GM06990 (cell line): ENCODE data around the gene DCAF6.

Experiments used
- DNase-seq: peaks from one replicate; pipeline ENCODE4 v3.0.0-alpha.2; 2011; ENCODE audit not compliant: insufficient read length; ENCODE audit errors: extremely low read depth
- H3K27me3 ChIP-seq: replicated peaks from 2 replicates; pipeline ENCODE4 v1.6.0; 2011; ENCODE audit warnings: low read length; ENCODE audit not compliant: control insufficient read depth, insufficient read depth
- H3K36me3 ChIP-seq: 2 replicates; pipeline ENCODE4 v1.5.1; 2011; ENCODE audit warnings: low read length; ENCODE audit not compliant: control insufficient read depth, insufficient read depth
- H3K4me3 ChIP-seq: replicated peaks from 2 replicates; pipeline ENCODE4 v1.5.1; 2011; ENCODE audit warnings: low read depth, mild to moderate bottlenecking, control low read depth, low read length
- CTCF ChIP-seq: IDR thresholded peaks from 2 replicates; pipeline ENCODE4 v1.5.1; 2011; ENCODE audit warnings: low read length, control low read depth, mild to moderate bottlenecking, inconsistent platforms; ENCODE audit not compliant: insufficient read depth, poor library complexity, severe bottlenecking

DCAF6 gene

GRCh38 chr1:168065506-168065905 is 129.0 kb downstream of the DCAF6 start:
- H3K36me3 ChIP-seq = peaks cover 2% of the 10 kb centered on the region; the same call in 1 of the 2 replicates

GRCh38 chr1:168069384-168069783 is 132.9 kb downstream of the DCAF6 start:
- TF ChIP-seq CTCF = no peak
- H3K4me3 ChIP-seq = no peak overlapping the region
- H3K36me3 ChIP-seq = peaks cover 3% of the 10 kb centered on the region; the same call in 1 of the 2 replicates
- no peaks in the 10 kb centered on the region for H3K27me3 ChIP-seq
- DNase-seq = no peak

More at GRCh38 chr1:168065506-168065905, 129.0 kb downstream of the DCAF6 start:
- Histone ChIP-seq H3K4me3 (no peak overlapping the region), H3K27me3 (no peaks in the 10 kb centered on the region)
- no peak for TF ChIP-seq CTCF
- DNase-seq = no peak

GRCh38 chr1:168079761-168080160 is 143.3 kb downstream of the DCAF6 start:
- Histone ChIP-seq H3K36me3 (peaks cover 1% of the 10 kb centered on the region), H3K4me3 (no peak overlapping the region), H3K27me3 (no peaks in the 10 kb centered on the region)
- DNase-seq = no peak
- no peak for TF ChIP-seq CTCF

- Histone ChIP-seq H3K27me3 (no peaks in the 10 kb centered on the region), H3K36me3 (peaks cover 1% of the 10 kb centered on the region), H3K4me3 (no peak overlapping the region)
- DNase-seq = no peak
- TF ChIP-seq CTCF = no peak
These were observed 145.0 kb downstream of the DCAF6 start for GRCh38 chr1:168081373-168082007.

GRCh38 chr1:168082008-168082876 is 145.8 kb downstream of the DCAF6 start:
- TF ChIP-seq CTCF = peak; percentile 96
- H3K4me3 ChIP-seq = no peak overlapping the region
- H3K36me3 ChIP-seq = peaks cover 1% of the 10 kb centered on the region; the same call in 1 of the 2 replicates
- peak; percentile 41 for DNase-seq
- no peaks in the 10 kb centered on the region for H3K27me3 ChIP-seq
